Lower lobe of right lung (tissue), 2 donors: Measurements from ENCODE around the gene OSR1. TPM values are rescaled to one million over a fixed set of nuclear protein-coding genes. Genes with fewer than 3 reads are reported as not detected.

Experiments
- ATAC-seq, 2 donors: fragments of 200-7000 bp; cut with Tn5 transposase; one replicate each; pipeline ENCODE4 v1.9.1; 2020 to 2022; ENCODE audit warnings: mild to moderate bottlenecking in 2 of 2, moderate library complexity in 2 of 2
- DNase-seq: peaks from one replicate; pipeline ENCODE4 v3.0.0-alpha.2; 2020
- H3K27ac ChIP-seq: fragments of 200-600 bp; one replicate; pipeline ENCODE4 v1.8.0; 2022
- H3K27me3 ChIP-seq: fragments of 200-600 bp; one replicate; pipeline ENCODE4 v1.8.0; 2022; ENCODE audit warnings: low read depth
- H3K36me3 ChIP-seq: fragments of 200-600 bp; one replicate; pipeline ENCODE4 v1.8.0; 2022; ENCODE audit warnings: mild to moderate bottlenecking
- H3K4me1 ChIP-seq: fragments of 200-600 bp; one replicate; pipeline ENCODE4 v1.8.0; 2022
- H3K4me3 ChIP-seq: fragments of 200-600 bp; one replicate; pipeline ENCODE4 v1.8.0; 2022; ENCODE audit warnings: mild to moderate bottlenecking
- H3K9me3 ChIP-seq: fragments of 200-600 bp; one replicate; pipeline ENCODE4 v1.8.0; 2022
- intact Hi-C: fragments of 100-400 bp; cut with DNase I; formaldehyde crosslinking; loops from one replicate; pipeline ENCODE4 v1.11.0; 2022
- total RNA-seq: library from RNA; stranded (reverse); fragmentation: NEBNext Ultra II Directional; extraction: Animal tissue kit (Norgen Biotek cat#: 25700); gene quantifications from one replicate; pipeline ENCODE4 v1.2.1, GENCODE V29; 2021
- TF ChIP-seq, protein P1 (sequence below): fragments of 200-600 bp; IDR thresholded peaks from one replicate; pipeline ENCODE4 v1.8.0; 2022; ENCODE audit warnings: antibody characterized with exemption, mild to moderate bottlenecking
- donor health status: DM: no; HTN: yes; CAD: no; lungs with severe emphysema.

OSR1 gene
- total RNA-seq, 1 donor from 2014 or later = 15.5 TPM

DNA sequence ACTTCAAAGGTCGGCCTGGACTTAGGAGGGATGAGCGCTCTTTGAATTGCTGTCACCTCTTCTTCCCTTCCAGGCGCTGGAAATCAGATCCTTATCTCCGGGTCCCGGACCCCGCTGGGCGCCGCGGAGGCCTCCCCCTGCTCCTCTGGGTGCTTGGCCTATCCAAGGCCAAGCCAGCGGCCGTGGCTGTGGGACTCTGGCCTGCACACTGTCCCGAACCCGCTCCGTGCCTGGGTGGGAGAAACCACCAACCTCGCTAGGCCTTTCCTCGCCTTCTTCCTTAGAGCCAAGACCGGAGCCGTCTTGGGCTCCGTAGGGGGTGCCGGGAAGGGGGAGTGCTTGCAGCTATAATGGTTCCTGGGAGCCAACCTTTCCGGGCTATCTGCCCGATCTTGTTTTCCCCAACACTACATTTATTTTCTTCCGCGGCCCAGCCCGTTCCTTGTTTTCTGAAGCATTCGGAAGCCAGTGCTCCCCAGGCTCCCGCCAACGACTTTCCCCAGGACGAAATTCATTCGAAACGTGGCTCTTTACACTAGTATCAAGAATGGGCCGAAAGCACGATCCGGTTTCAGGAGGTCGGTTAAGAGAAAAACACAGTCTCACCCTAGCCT, 2.4 kb downstream of the OSR1 start:
- ATAC-seq (no peak), DNase-seq (no peak)
- peak overlapping the region; percentile 77 for H3K27ac ChIP-seq
- intact Hi-C loops = no loop called here
- H3K4me3 ChIP-seq = peak overlapping the region; percentile 67
- TF ChIP-seq, protein P1, sequence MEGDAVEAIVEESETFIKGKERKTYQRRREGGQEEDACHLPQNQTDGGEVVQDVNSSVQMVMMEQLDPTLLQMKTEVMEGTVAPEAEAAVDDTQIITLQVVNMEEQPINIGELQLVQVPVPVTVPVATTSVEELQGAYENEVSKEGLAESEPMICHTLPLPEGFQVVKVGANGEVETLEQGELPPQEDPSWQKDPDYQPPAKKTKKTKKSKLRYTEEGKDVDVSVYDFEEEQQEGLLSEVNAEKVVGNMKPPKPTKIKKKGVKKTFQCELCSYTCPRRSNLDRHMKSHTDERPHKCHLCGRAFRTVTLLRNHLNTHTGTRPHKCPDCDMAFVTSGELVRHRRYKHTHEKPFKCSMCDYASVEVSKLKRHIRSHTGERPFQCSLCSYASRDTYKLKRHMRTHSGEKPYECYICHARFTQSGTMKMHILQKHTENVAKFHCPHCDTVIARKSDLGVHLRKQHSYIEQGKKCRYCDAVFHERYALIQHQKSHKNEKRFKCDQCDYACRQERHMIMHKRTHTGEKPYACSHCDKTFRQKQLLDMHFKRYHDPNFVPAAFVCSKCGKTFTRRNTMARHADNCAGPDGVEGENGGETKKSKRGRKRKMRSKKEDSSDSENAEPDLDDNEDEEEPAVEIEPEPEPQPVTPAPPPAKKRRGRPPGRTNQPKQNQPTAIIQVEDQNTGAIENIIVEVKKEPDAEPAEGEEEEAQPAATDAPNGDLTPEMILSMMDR = no peak
- H3K9me3 ChIP-seq = no peaks in the 10 kb centered on the region
- peaks cover 44% of the 10 kb centered on the region for H3K4me1 ChIP-seq
- H3K36me3 ChIP-seq = peaks cover 5% of the 10 kb centered on the region
- H3K27me3 ChIP-seq = peaks cover 96% of the 10 kb centered on the region

GRCh38 chr2:19355416-19355821, 3.0 kb downstream of the OSR1 start:
- peaks cover 5% of the 10 kb centered on the region for H3K36me3 ChIP-seq
- TF ChIP-seq, protein P1 = no peak
- peaks cover 50% of the 10 kb centered on the region for H3K4me1 ChIP-seq
- peaks cover 96% of the 10 kb centered on the region for H3K27me3 ChIP-seq
- intact Hi-C loops = no loop called here
- H3K4me3 ChIP-seq = peak overlapping the region; percentile 67
- DNase-seq (no peak), ATAC-seq (no peak)
- no peaks in the 10 kb centered on the region for H3K9me3 ChIP-seq
- peak overlapping the region; percentile 77 for H3K27ac ChIP-seq

DNA sequence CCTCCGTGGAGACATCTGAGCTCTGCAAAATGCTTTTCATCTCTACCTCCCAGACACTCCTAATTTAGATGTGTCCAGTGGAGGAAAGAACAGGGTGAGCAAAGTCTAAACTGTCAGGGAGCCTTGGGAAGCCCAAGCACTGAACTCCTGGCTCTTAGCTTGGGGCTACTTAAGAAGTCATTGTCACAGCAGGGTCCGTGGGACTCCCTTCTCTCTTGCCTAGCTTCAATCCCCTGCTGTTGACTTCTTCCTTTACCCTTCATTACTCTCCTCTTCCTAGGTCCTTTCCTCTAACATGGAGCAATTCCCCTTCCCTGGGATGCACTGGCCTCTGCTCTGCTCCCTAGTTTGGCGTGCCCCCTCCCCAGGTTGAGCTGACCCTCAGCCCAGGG, 3.4 kb downstream of the OSR1 start:
- H3K4me1 ChIP-seq = peaks cover 54% of the 10 kb centered on the region
- no peaks in the 10 kb centered on the region for H3K9me3 ChIP-seq
- TF ChIP-seq, protein P1 = no peak
- intact Hi-C loops = no loop called here
- H3K4me3 ChIP-seq = peak overlapping the region; percentile 67
- peaks cover 96% of the 10 kb centered on the region for H3K27me3 ChIP-seq
- ATAC-seq = no peak
- H3K36me3 ChIP-seq = peaks cover 5% of the 10 kb centered on the region
- no peak for DNase-seq
- H3K27ac ChIP-seq = peak overlapping the region; percentile 77

DNA sequence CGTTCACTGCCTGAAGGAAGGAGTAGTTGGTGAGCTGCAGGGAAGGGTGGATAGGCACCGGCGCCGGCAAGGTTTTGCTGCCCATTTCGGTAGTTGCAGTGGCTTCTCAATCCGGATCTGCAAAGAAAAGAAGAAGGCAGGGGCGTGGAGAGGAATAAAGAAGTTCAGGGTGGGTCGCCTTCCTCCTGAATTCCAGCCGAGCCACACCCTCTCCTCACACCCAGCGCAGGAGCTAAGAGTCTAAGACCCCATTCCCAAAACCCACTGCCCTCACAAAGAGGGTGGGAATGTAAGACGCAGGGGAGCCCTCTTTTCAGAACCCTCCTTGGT, 4.7 kb downstream of the OSR1 start:
- intact Hi-C loops = no loop called here
- ATAC-seq (no peak), DNase-seq (no peak)
- TF ChIP-seq, protein P1 = no peak
- peaks cover 88% of the 10 kb centered on the region for H3K27me3 ChIP-seq
- H3K36me3 ChIP-seq = peaks cover 5% of the 10 kb centered on the region
- no peaks in the 10 kb centered on the region for H3K9me3 ChIP-seq
- no peak overlapping the region for H3K4me3 ChIP-seq
- no peak overlapping the region for H3K27ac ChIP-seq
- H3K4me1 ChIP-seq = peaks cover 51% of the 10 kb centered on the region

DNA sequence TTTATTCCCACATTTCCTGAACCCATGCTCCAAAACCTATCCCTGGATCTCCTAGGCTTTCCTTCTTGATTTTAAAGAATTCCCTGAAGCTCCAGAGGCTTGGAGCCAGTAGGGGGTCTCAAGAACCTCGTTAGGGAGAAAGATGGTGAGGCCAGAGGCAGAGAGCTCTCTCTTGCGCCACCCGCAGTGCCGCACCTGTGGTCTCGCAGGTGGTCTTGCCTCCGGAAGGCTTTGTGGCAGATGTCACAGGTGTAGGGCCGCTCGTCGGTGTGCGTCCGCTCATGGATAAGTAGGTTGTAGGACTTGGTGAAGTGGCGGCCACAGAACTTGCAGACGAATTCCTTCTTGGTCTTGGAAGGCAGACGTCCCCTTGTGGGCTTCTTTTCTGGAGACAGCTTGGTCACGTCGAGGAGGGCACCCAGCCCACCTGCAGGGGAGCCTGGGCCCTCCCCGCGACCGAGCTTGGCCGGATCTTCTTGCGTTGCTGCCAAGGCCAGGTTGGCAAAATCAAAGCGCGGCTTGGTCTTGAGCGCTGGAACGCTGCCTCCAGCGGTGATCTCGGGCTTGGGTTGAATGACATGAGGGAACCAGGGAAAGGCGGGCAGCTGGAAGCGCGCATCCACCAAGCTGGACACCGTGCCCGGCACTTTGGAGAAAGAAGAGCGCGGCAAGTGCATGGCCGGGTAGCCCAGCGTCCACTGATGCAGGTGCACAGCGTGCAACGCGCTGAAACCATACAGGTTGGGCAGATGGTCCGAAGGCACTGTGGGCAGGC, 5.3 kb downstream of the OSR1 start:
- Histone ChIP-seq H3K4me3 (no peak overlapping the region), H3K36me3 (peaks cover 5% of the 10 kb centered on the region), H3K4me1 (peaks cover 48% of the 10 kb centered on the region), H3K9me3 (no peaks in the 10 kb centered on the region), H3K27me3 (peaks cover 83% of the 10 kb centered on the region), H3K27ac (no peak overlapping the region)
- ATAC-seq (no peak), DNase-seq (no peak)
- TF ChIP-seq, protein P1 = no peak
- intact Hi-C loops = no loop called here
